IMR-90 (cell line): ENCODE data around the gene PFN2. TPM values are rescaled to one million over a fixed set of nuclear protein-coding genes. Genes with fewer than 3 reads are reported as not detected.

ENCODE experiments used
- ATAC-seq: fragments of 200-7000 bp; cut with Tn5 transposase; 2 replicates; pipeline ENCODE4 v1.9.1; 2020; ENCODE audit warnings: low read depth, mild to moderate bottlenecking, moderate library complexity
- BruUV-seq: library from RNA; stranded (reverse); fragments of 400-500 nt; replicated peaks from 2 replicates; lab custom pipeline; 2021; lab: Mats Ljungman, UMichigan
- CTCF ChIA-PET: fragments of 300-600 bp; formaldehyde crosslinking; extraction: SDS; loops from one replicate; lab custom pipeline; 2021; ENCODE audit warnings: antibody characterized with exemption; lab: Yijun Ruan, JAX
- POLR2A ChIA-PET: fragments of 300-600 bp; sonication (Branson Sonifier 250); formaldehyde crosslinking; loops from one replicate; lab custom pipeline; 2022; ENCODE audit warnings: antibody characterized with exemption; ENCODE audit not compliant: unreplicated experiment; lab: Charles Lee
- DNase-seq: peaks from one replicate; pipeline ENCODE4 v3.0.0; 2013
- H2AFZ ChIP-seq: replicated peaks from 2 replicates; pipeline ENCODE3; 2013; ENCODE audit warnings: low read length, mild to moderate bottlenecking; ENCODE audit not compliant: poor library complexity
- H2AK5ac ChIP-seq: 2 replicates; pipeline ENCODE4 v1.6.1; 2013; ENCODE audit warnings: low read depth, low read length, inconsistent platforms
- H2AK9ac ChIP-seq: replicated peaks from 2 replicates; pipeline ENCODE3; 2013; ENCODE audit warnings: mild to moderate bottlenecking, low read depth, low read length, moderate library complexity; ENCODE audit not compliant: poor library complexity
- H2BK120ac ChIP-seq: 2 replicates; pipeline ENCODE4 v1.6.1; 2013; ENCODE audit warnings: low read depth, low read length, inconsistent platforms
- H2BK15ac ChIP-seq: 3 replicates; pipeline ENCODE4 v1.6.1; 2013; ENCODE audit warnings: low read depth, low read length, inconsistent platforms
- H2BK20ac ChIP-seq: 2 replicates; pipeline ENCODE4 v1.6.1; 2013; ENCODE audit warnings: low read depth, mild to moderate bottlenecking, inconsistent platforms, low read length, moderate library complexity
- H2BK5ac ChIP-seq: 2 replicates; pipeline ENCODE4 v1.6.1; 2013; ENCODE audit warnings: mild to moderate bottlenecking, low read depth, low read length, inconsistent platforms; ENCODE audit not compliant: poor library complexity, severe bottlenecking
- H3K14ac ChIP-seq: replicated peaks from 2 replicates; pipeline ENCODE4 v1.6.1; 2013; ENCODE audit warnings: low read depth, low read length, inconsistent platforms
- H3K18ac ChIP-seq: 2 replicates; pipeline ENCODE4 v1.6.1; 2013; ENCODE audit warnings: low read depth, low read length, control low read depth
- H3K23ac ChIP-seq: 2 replicates; pipeline ENCODE4 v1.6.1; 2013; ENCODE audit warnings: low read depth, low read length, inconsistent platforms
- H3K27ac ChIP-seq: 2 replicates; pipeline ENCODE4 v1.5.1; 2013; ENCODE audit warnings: mild to moderate bottlenecking, control low read depth, low read length; ENCODE audit not compliant: insufficient read depth
- H3K27me3 ChIP-seq: 2 replicates; pipeline ENCODE4 v1.6.1; 2013; ENCODE audit warnings: low read length; ENCODE audit not compliant: control insufficient read depth, insufficient read depth
- H3K36me3 ChIP-seq: 2 replicates; pipeline ENCODE4 v1.6.1; 2013; ENCODE audit warnings: low read length, mixed read lengths; ENCODE audit not compliant: control insufficient read depth, insufficient read depth
- H3K4ac ChIP-seq: 2 replicates; pipeline ENCODE4 v1.6.1; 2013; ENCODE audit warnings: low read depth, low read length, inconsistent platforms
- H3K4me1 ChIP-seq: 2 replicates; pipeline ENCODE4 v1.6.1; 2013; ENCODE audit warnings: low read length, mixed read lengths; ENCODE audit not compliant: control insufficient read depth, insufficient read depth
- H3K4me2 ChIP-seq: 2 replicates; pipeline ENCODE4 v1.6.1; 2013; ENCODE audit warnings: low read depth, mild to moderate bottlenecking, control low read depth, low read length, moderate library complexity
- H3K4me3 ChIP-seq: 2 replicates; pipeline ENCODE4 v1.5.1; 2013; ENCODE audit warnings: low read depth, mild to moderate bottlenecking, control low read depth, low read length, moderate library complexity; ENCODE audit not compliant: insufficient read depth
- H3K56ac ChIP-seq: 2 replicates; pipeline ENCODE4 v1.6.1; 2013; ENCODE audit warnings: low read length, inconsistent platforms; ENCODE audit not compliant: insufficient read depth; ENCODE audit errors: extremely low read depth
- H3K79me1 ChIP-seq, 2 experiments: 2 replicates each; pipeline ENCODE4 v1.6.1; 2013; ENCODE audit warnings: low read length in 2 of 2, inconsistent platforms in 1 of 2, low read depth in 1 of 2
- H3K9ac ChIP-seq: 2 replicates; pipeline ENCODE4 v1.6.1; 2013; ENCODE audit warnings: low read depth, low read length, control low read depth
- H3K9me1 ChIP-seq: 2 replicates; pipeline ENCODE4 v1.6.1; 2013; ENCODE audit warnings: low read length, inconsistent platforms; ENCODE audit not compliant: insufficient read depth
- H3K9me3 ChIP-seq: 2 replicates; pipeline ENCODE4 v1.6.1; 2013; ENCODE audit warnings: low read length; ENCODE audit not compliant: control insufficient read depth, insufficient read depth
- H4K20me1 ChIP-seq: 2 replicates; pipeline ENCODE4 v1.6.1; 2013; ENCODE audit warnings: low read length, inconsistent platforms; ENCODE audit not compliant: insufficient read depth
- H4K5ac ChIP-seq: 2 replicates; pipeline ENCODE4 v1.6.1; 2013; ENCODE audit warnings: mild to moderate bottlenecking, low read depth, low read length, control low read depth
- H4K8ac ChIP-seq, 2 experiments: 2 replicates each; pipeline ENCODE4 v1.6.1; 2013; ENCODE audit warnings: low read depth in 2 of 2, low read length in 2 of 2, control low read depth in 1 of 2, inconsistent platforms in 1 of 2
- H4K91ac ChIP-seq: 2 replicates; pipeline ENCODE4 v1.6.1; 2013; ENCODE audit warnings: low read depth, low read length, inconsistent platforms; ENCODE audit not compliant: insufficient read depth
- FOS ChIP-seq: fragments of 150-350 bp; IDR thresholded peaks from 2 replicates; pipeline ENCODE4 v1.6.1; 2016; ENCODE audit warnings: low read depth, low read length
- MXI1 ChIP-seq: IDR thresholded peaks from 2 replicates; pipeline ENCODE4 v1.6.1; 2012; ENCODE audit warnings: low read depth, mild to moderate bottlenecking, low read length, moderate library complexity, borderline replicate concordance
- RAD21 ChIP-seq: IDR thresholded peaks from 2 replicates; pipeline ENCODE4 v1.6.1; 2012; ENCODE audit warnings: low read length, improper control_type of control experiment
- SMC3 ChIP-seq: fragments of 150-350 bp; IDR thresholded peaks from 2 replicates; pipeline ENCODE4 v1.6.1; 2016; ENCODE audit warnings: low read depth, mild to moderate bottlenecking, antibody characterized with exemption, low read length, moderate library complexity
- WGBS, 2 experiments: methylation state at CpG; one replicate each; pipeline versions ENCODE4 v1.1.5 to v1.1.7; 2013; ENCODE audit warnings: missing lambda C conversion rate in 2 of 2; ENCODE audit not compliant: insufficient read length in 1 of 2; ENCODE audit errors: extremely low coverage in 2 of 2; 5-methylcytosine and 5-hydroxymethylcytosine counted together
- dilution Hi-C: fragments of 300-500 bp; cut with HindIII; formaldehyde crosslinking; loops from one replicate; pipeline ENCODE4 v1.14.3; 2018; ENCODE audit warnings: low sequenced_read_pairs; ENCODE audit not compliant: unreplicated experiment
- in situ Hi-C: fragments of 300-500 bp; cut with MboI; formaldehyde crosslinking; loops from 3 replicates; pipeline ENCODE4 v1.14.3; 2019; ENCODE audit warnings: low sequenced_read_pairs, inconsistent platforms, mixed read lengths
- intact Hi-C: fragments of 100-400 bp; cut with micrococcal nuclease; formaldehyde crosslinking; loops from 2 replicates; pipeline ENCODE4 v1.10.0; 2022
- polyA plus RNA-seq, 3 experiments: library from polyadenylated mRNA; depleted of rRNA; stranded (reverse); fragments of >200 nt; gene quantifications; 2 replicates each; pipeline ENCODE4 v1.2.3, GENCODE V29; 2012; ENCODE audit warnings: low replicate concordance in 1 of 3
- total RNA-seq: library from RNA; depleted of rRNA; stranded (reverse); fragments of >200 nt; gene quantifications from 2 replicates; pipeline ENCODE4 v1.2.3, GENCODE V29; 2012
- TF ChIP-seq, protein P1 (sequence below): fragments of 150-350 bp; IDR thresholded peaks from 2 replicates; pipeline ENCODE4 v1.6.1; 2017; ENCODE audit warnings: mild to moderate bottlenecking, antibody characterized with exemption, low read length, low read depth

PFN2 gene
- total and polyA plus RNA-seq, 2 of the 4 experiments (the other 2 are of a cell fraction), result 256 to 444 TPM

DNA sequence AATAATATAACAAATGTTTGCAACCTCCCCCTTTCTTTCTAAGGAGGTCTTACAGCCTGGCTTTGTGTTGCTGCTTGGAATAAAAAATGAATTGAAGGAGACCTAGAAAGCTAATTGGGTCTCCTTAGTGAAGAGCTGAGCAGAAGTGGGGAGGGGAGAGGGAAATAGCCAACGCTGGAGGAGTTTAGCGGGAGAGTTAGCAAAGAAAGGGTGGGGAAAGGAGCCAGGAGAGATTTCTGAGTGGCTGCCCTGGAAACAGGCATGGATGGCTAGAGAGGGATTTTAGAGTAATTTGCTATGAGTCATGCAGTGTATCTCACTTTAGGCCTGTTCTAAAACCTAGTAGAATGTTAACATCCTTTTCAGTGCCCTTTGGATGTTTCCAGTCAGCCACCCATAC is 45.2 kb upstream of the PFN2 start:
- H4K91ac ChIP-seq, result no peak overlapping the region
- ATAC-seq (no peak; the same call in 1 of the 2 replicates), DNase-seq (no peak)
- no peaks in the 10 kb centered on the region for H3K27me3 ChIP-seq
- peaks cover 3% of the 10 kb centered on the region; the same call in 1 of the 2 replicates for H3K4me1 ChIP-seq
- H3K14ac ChIP-seq, result 0 out of 2 replicates have a peak overlapping the region, but pooled peaks have one; percentile 35
- WGBS, 2 experiments, result 79% methylated on average over 2 of the region's 2 CpGs; no CpG with 5 or more reads in 1 of the 2 experiments
- no peak overlapping the region for H3K9ac ChIP-seq
- TF ChIP-seq RAD21 (no peak), MXI1 (no peak), SMC3 (no peak), FOS (no peak)
- TF ChIP-seq, protein P1, sequence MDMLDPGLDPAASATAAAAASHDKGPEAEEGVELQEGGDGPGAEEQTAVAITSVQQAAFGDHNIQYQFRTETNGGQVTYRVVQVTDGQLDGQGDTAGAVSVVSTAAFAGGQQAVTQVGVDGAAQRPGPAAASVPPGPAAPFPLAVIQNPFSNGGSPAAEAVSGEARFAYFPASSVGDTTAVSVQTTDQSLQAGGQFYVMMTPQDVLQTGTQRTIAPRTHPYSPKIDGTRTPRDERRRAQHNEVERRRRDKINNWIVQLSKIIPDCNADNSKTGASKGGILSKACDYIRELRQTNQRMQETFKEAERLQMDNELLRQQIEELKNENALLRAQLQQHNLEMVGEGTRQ, result no peak
- no peaks in the 10 kb centered on the region; the same call in 1 of the 2 replicates for H3K9me1 ChIP-seq
- no peak overlapping the region for H2BK120ac ChIP-seq
- H2AK9ac ChIP-seq, result no peak overlapping the region
- intact Hi-C loops (no loop called here), in situ Hi-C loops (no loop called here), dilution Hi-C loops (no loop called here)
- no peak overlapping the region for H2BK5ac ChIP-seq
- POLR2A ChIA-PET, result no interaction called here
- H2BK20ac ChIP-seq, result no peak overlapping the region
- H4K5ac ChIP-seq, result no peak overlapping the region
- no peak overlapping the region for H3K27ac ChIP-seq
- BruUV-seq, result no TSS peak
- H3K4me2 ChIP-seq, result no peak overlapping the region
- H2BK15ac ChIP-seq, result no peak overlapping the region
- H4K20me1 ChIP-seq, result no peaks in the 10 kb centered on the region
- no peaks in the 10 kb centered on the region for H3K79me1 ChIP-seq
- H3K4ac ChIP-seq, result no peak overlapping the region
- no peak overlapping the region for H3K56ac ChIP-seq
- no peaks in the 10 kb centered on the region for H3K9me3 ChIP-seq
- H3K23ac ChIP-seq, result no peak overlapping the region
- no peaks in the 10 kb centered on the region for H3K36me3 ChIP-seq
- no peak overlapping the region for H2AK5ac ChIP-seq
- CTCF ChIA-PET, result no interaction called here
- H4K8ac ChIP-seq, result no peak overlapping the region
- H3K18ac ChIP-seq, result no peak overlapping the region
- no peak overlapping the region for H3K4me3 ChIP-seq
- H2AFZ ChIP-seq, result peak overlapping the region; percentile 26
